B cell (primary cell): ENCODE results near the gene CFAP54.
"Not testable (repeated sequence)": the region's sequence is repeated elsewhere in the genome, so short reads cannot be mapped to it uniquely, and the experiment has no call there.

Experiments used
- CTCF ChIP-seq: fragments of 200-600 bp; IDR thresholded peaks from one replicate; pipeline ENCODE4 v1.8.0; 2022; ENCODE audit warnings: antibody characterized with exemption, mild to moderate bottlenecking
- EZH2 ChIP-seq: IDR thresholded peaks from 2 replicates; pipeline ENCODE4 v1.6.1; 2012; ENCODE audit warnings: borderline replicate concordance, low read depth, mild to moderate bottlenecking, moderate library complexity, low read length; ENCODE audit not compliant: insufficient read depth, poor library complexity, severe bottlenecking

- TF ChIP-seq CTCF, EZH2: not testable (repeated sequence)
Measured at GRCh38 chr12:96675519-96675918, 186.1 kb downstream of the CFAP54 start.
